GM21526 (cell line): ENCODE data around the gene FOXC1.
A peak's percentile ranks its signal among the peaks of the same experiment; 100 is the strongest.

Source experiments
- ATAC-seq: cut with Tn5 transposase; IDR thresholded peaks from one replicate; pipeline ENCODE4 v1.9.1; 2021; ENCODE audit warnings: moderate library complexity; ENCODE audit not compliant: unreplicated experiment, low FRiP score

FOXC1 gene

GRCh38 chr6:1610497-1611321 is 994 bp downstream of the FOXC1 start:
- peak; percentile 39 for ATAC-seq

DNA sequence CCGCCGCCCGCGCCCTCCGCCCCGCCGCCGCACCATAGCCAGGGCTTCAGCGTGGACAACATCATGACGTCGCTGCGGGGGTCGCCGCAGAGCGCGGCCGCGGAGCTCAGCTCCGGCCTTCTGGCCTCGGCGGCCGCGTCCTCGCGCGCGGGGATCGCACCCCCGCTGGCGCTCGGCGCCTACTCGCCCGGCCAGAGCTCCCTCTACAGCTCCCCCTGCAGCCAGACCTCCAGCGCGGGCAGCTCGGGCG is 1.5 kb downstream of the FOXC1 start:
- ATAC-seq, result no peak

GRCh38 chr6:1611572-1612298 is 2.0 kb downstream of the FOXC1 start:
- no peak for ATAC-seq

DNA sequence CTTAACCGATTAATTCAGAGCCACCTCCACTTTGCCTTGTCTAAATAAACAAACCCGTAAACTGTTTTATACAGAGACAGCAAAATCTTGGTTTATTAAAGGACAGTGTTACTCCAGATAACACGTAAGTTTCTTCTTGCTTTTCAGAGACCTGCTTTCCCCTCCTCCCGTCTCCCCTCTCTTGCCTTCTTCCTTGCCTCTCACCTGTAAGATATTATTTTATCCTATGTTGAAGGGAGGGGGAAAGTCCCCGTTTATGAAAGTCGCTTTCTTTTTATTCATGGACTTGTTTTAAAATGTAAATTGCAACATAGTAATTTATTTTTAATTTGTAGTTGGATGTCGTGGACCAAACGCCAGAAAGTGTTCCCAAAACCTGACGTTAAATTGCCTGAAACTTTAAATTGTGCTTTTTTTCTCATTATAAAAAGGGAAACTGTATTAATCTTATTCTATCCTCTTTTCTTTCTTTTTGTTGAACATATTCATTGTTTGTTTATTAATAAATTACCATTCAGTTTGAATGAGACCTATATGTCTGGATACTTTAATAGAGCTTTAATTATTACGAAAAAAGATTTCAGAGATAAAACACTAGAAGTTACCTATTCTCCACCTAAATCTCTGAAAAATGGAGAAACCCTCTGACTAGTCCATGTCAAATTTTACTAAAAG is 2.7 kb downstream of the FOXC1 start:
- no peak for ATAC-seq

DNA sequence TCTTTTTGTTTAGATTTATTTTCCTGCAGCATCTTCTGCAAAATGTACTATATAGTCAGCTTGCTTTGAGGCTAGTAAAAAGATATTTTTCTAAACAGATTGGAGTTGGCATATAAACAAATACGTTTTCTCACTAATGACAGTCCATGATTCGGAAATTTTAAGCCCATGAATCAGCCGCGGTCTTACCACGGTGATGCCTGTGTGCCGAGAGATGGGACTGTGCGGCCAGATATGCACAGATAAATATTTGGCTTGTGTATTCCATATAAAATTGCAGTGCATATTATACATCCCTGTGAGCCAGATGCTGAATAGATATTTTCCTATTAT is 3.2 kb downstream of the FOXC1 start:
- ATAC-seq, result no peak

DNA sequence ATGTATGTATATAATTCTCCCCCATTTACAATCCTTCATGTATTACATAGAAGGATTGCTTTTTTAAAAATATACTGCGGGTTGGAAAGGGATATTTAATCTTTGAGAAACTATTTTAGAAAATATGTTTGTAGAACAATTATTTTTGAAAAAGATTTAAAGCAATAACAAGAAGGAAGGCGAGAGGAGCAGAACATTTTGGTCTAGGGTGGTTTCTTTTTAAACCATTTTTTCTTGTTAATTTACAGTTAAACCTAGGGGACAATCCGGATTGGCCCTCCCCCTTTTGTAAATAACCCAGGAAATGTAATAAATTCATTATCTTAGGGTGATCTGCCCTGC is 3.6 kb downstream of the FOXC1 start:
- no peak for ATAC-seq

DNA sequence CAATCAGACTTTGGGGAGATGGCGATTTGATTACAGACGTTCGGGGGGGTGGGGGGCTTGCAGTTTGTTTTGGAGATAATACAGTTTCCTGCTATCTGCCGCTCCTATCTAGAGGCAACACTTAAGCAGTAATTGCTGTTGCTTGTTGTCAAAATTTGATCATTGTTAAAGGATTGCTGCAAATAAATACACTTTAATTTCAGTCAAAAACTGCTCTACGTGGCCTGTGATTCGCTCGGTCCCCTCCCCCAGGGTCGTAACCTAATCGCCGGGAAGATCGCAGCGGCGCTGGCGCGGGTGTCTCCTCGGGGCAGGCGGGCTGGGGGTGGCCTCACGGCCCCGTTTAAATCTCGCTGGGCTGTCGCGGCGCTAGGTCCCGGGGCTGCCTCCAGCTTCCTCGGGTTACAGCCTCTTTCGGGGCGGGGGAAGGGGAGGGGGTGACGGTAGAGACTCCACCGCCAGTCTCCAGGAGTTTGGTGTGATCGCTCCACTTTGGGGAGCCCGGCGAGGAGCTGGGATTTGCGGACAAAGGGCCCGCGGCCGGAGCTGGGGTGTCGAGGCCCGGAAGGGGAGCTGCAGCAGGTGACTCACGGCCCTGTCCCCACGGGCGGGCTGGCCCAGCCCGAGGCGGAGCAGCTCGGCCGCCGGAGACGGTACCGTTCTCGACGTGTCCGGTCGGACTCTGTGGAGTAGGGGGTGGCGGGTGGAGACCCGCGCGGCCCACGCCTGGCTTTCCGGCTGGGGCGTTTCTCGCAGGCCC is 4.2 kb downstream of the FOXC1 start:
- no peak for ATAC-seq

GRCh38 chr6:1614448-1615150 is 4.9 kb downstream of the FOXC1 start:
- ATAC-seq, result no peak

GRCh38 chr6:1615151-1615852 is 5.6 kb downstream of the FOXC1 start:
- no peak for ATAC-seq

DNA sequence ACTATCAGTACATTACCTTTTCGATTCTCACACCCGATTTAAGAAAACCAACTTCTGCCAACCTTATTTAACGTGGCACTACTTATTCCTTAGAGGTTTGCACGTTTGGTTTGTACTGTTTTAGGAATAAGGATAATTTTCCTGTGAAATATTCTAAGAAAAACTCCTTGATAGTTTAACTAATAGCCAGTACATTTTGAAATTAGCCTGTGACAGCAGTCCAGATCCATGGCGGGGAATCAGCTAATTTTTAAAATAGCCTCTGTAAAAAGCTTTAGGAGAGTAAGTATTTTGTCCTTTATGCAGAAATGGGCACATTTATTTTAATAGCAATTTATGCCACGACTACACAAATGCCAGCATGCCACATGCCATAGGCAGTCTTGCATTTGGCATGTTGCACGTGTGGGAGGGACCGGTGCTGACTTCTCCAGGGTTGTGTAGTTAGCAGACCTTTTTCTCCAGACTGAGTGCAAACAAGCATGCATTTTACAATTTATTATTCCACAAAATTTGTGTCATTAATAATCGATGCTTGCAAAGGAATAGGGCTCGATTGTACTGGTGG is 6.2 kb downstream of the FOXC1 start:
- ATAC-seq, result no peak

- ATAC-seq, result no peak
Observed at GRCh38 chr6:1616701-1617463, 7.2 kb downstream of the FOXC1 start.

DNA sequence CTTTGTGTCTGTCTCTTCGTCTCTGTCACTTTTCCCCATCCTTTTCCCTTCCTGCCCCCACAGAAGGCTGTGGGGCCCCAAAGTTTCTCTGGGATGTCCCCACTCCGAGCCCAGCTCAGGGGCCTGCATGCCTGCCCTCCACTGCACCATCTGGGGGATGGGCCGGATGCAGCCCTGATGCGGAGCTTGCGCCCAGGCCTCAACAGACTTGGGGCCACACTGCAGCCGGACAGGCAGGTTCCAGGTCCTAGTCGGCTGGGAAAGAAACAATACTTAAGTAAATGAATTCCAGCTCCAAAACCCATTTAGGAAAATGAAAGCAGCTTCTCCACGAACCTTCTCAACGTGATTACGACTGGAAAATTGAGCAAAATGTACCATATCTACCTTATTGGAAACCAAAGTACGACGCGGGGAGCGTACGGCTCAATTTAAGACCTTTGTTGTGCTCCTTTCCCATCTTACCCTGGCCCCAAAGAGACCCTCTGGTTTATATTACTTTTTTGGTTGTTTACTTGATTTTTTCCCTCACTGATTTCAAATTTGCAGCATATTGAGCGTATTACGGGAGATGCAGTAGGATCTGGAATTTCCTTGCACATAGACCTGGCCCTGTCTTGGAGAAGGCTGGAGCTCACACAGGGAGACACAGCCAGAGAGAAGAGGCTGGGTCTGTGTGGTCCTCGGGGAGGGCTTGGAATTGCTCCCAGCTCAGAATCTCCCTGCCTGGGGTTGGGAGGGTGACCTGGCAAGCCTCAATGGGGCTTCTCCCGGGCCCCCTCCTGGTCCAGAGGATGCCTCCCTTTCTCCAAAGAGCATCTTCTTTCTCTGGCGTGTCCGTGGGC is 8.0 kb downstream of the FOXC1 start:
- no peak for ATAC-seq

DNA sequence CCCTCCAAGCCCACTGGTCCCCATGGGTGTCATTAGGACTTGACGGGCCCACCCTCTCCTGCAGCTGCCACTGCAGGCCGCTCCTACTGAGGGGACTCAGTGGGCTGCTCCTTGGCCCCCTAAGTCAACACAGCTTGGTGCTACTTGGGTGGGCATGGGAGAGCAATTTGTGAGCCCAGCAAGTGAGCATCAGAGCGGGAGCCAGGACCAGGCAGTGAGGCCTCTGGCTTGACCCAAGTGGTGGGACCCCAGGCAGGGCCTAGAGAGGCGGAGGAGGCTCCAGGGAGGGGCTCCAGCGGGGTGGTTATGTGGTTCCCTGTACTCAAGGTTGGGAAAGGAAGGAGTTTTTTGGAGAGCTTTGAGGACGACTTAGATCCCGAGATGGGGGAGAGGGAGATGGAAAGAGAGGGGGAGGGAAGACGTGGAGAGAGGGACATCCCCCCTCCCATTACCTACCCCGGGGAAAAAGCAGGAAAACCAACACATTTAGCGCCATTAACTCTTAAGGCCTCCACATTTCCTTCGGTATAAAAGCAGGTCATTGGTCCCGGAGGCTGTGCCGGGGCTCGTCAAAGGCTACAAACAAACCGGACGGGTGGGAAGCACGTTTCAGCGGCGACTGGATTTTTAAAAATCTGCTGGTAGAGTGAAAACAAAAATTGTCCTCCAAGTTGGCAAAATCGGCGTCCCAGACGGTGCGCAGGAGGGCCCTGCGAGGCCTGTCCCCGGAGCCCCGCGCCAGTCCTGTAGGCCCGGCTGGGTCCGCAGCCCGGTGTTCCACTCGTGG is 8.8 kb downstream of the FOXC1 start:
- no peak for ATAC-seq

DNA sequence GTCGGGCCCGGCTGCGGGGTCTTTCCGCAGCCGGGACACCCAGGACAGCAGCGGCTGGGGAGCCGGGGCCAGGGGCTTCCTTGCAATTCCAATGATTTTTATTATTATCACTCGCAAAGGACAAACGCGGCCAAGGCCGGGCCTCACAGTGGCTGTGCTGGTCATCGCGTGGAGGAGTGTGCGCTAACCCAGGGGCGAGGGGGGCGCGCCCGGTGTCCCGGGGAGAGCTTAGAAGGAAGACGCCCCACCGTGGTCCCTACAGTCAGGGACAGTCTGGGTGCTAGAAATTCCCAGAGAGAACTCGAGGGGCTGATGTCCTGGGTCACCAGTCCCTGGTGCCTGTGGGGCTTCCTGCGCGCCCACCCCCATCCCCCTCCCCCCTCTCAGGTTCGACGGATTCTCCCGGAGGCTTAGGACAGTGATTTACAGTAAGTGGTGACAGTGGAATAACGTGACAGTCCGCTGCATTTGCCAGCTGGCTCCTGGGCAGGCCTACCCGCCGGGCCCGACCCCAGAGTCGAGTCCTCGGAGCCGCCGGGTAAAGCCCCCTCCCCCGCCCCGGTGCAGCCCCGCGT is 9.5 kb downstream of the FOXC1 start:
- ATAC-seq, result no peak

GRCh38 chr6:1619673-1620503 is 10.2 kb downstream of the FOXC1 start:
- no peak for ATAC-seq

- ATAC-seq, result no peak
Observed at GRCh38 chr6:1620504-1621069, 10.9 kb downstream of the FOXC1 start.
